Activated CD4-positive, CD25-positive, alpha-beta regulatory T cell treated with anti-CD3 and anti-CD28 coated beads, Interleukin-2, amount 50 U/mL, for 16 hours (primary cell): ENCODE data around the gene P4HA1.
"Not testable (repeated sequence)": the region's sequence is repeated elsewhere in the genome, so short reads cannot be mapped to it uniquely, and the experiment has no call there.

Source experiments
- DNase-seq: peaks from one replicate; pipeline ENCODE4 v3.0.0-alpha.2; 2020; ENCODE audit warnings: low read depth, low spot score

Gene P4HA1

DNA sequence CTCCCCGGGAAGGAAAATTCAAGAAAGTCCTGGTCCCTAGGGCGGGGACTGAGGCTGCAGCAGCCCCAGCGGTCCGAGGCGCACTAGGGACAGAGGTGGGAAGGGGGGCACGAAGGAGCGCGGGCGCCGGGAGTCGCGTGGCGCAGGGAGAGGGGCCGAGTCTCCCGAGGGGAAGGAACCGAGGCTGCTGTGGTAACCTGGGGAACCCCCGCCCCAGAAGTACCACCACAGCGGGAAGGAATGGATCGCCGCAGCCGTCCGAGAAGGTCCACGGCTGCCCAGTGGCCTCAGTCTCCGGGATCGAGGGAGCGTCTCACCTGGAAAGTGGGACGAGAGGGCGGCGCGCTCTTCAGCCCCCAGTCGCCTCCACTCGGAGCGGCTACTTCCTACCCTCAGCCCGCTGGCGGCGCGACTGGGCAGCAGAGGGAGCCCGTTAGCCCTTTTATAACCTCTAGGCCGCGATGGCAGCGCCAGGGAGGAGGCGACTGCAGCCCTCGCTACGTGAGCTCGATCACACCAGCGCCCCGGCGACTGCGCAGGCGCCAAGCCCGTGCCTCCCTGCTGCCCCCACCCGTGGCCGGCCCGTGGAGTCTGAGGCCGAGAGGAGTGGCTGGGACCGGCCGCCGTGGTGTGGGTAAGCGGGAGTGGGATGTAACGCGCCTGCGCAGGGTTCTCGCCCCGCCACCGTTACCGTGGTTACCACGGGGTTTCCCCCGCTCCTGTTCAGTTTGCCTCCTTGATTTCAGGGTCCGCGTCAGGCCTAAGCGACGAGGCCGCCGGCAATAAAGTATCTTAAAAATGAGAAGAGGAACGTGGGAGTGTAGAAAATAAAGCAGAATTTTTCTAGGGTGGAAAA is at the start of gene P4HA1:
Gene P4HA1 (minus strand): TSS at position 418 of the 856 bp plus-strand sequence. CDS start 21,983 bp downstream, outside the sequence.
- DNase-seq: peak; percentile 92

DNA sequence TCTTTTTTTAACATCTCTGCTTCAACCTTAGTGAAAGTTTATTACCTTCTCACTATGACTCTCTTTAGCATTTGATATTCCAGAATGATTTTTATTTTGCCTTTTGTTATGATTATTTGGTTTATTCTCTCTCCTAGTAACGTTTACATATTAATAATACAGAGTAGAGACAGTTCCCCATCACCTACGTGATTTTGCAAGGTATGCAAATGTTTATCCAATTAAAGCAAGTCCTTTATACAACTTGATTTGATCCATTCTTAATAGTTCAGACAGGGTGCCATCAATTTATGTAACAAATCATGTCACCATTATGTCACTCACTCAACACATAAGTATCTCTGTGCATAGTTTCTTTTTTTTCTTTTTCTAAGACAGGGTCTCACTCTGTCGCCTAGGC is 44.9 kb upstream of the P4HA1 start:
- no peak for DNase-seq

DNA sequence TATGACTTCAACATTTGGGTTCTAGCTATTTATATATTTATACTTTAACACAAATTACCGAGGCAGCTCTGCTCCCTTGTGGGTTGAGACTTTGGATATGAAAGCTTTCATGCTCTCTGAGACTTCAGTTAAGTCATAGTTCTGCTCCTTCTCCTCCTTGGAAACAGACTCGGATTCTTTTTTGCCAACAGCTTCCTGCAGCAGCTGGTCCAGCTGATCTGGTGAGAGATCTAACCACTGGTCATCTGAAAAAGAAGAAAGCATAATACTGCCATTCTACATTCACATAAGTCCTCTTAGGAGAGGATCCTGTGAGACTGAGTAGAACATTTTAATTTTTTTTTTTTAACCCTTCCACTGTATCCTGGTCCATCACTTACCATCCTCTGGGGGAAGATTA is 42.6 kb upstream of the P4HA1 start:
- no peak for DNase-seq

DNA sequence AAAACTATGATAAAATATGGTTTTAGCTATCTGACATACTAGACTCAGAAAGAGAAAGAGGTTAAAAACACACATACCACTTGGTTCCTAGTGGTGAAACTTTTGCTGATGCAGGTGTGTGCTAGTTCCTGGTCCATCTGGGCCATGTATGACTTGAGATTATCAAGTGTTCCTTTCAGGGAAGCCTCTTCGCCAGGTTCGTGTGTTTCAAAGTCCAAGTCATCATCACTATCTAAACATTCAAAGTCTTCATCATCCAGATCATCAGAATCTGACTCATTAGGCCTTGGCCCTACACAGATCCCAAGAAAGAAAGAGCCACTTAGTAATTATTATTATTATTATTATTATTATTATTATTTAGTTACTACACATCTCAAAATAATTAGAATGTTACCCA is 40.0 kb upstream of the P4HA1 start:
- DNase-seq: no peak

DNA sequence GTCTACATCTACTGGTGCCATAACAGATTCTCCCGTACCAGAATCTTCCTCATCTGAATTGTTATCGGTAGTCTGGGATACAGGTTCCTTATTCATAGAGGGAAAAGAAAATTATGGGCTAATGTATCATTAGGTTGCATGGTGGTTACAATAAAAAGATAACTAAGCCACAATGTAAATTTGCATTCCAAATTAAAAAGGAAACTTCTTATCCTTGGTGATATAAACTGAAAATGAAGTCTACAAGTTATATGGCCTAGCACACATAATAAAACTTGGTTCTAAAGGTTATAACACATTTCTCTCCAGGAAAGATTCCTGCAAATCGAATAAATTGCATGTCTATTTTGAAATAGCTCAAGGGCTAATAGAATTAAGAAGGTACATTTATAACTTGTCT is 38.1 kb upstream of the P4HA1 start:
- no peak for DNase-seq

DNA sequence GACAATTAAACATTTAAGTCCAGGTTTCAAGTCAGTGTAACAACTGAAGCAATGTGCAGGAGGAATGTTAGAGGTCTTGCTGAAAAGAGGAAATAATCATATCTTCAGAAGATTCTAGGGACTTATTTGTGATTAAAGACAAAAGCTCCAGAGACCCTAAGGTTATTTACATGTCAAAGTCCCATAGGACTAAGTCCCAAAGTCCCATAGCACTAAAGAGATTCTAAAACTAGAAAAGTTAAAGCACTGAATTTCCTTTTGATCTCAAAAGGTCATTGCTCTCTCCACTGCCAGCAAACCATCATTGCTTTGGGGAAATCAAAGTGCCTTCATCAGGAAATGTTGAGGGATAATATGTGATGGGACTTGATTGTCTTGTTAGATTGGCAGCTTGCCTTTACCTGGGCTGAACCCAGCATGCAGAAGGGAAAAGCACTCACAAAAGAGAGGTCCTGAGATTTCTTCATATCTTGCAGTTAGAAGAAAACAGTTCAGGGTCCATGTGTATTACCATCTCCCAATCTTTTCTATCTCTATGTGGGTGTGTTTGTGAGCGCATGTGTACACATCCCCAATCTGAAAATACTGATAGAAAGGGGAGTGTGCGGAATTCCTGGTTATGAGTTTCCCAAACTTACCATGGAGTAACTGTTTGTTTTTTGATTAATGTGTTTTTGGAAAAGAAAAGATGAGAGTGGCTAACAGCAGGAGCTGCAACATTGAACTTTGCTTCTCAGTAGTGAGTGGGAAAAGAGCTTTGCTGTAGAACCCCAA is 35.4 kb upstream of the P4HA1 start:
- DNase-seq: no peak

DNA sequence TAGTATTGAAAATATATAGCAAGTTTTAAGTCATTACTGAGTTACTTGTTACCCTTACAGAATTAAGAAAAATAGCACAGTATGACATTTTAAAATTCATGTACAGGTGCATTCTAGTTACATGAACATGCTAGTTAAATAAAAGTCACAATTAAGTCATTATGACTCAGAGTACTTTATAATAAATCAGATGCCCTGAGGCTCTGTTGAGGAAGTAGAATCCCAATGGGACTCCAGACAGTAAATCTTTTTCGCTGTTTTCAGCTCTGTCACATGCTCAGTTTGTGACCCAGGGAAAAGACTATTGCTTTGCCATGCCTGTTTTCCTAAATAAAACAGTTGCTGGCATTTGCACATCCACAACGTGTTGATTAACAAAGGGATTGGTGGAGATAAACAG is 34.6 kb upstream of the P4HA1 start:
- no peak for DNase-seq

DNA sequence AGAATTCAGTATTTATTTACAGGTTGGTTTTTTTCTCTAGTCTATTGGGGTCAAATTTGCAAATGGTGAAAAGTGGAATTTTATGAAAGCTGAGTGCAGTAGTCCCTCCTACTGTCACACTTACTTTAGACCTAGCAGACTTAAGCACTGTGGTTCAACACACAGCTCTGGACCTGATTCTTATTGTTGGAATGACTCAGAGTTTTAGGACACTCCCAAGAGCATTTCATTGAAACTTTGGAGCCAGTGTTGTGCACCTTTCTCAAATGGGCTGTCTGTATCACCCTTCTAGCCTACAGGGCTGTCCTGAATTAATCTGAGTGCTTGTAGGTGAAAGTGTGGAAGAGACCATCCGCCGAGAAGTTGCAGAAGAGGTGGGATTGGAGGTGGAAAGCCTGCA is 29.7 kb upstream of the P4HA1 start:
- DNase-seq: no peak

DNA sequence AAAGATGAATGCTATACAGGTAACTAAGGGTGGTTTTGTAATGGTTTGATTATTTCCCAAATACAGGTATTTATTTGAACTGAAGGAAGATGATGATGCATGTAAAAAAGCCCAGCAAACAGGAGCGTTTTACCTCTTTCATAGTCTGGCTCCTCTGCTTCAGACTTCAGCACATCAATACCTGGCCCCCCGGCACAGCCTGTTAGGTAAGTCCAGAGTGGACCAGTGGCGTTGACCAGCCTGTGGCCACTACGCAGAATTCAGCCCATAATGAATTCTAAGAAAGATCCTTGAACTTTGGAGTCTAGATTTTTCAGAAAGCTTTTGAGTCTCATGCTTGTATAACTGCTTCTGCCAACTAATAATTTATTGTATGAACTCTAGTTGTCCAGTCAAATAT is 23.3 kb upstream of the P4HA1 start:
- DNase-seq: no peak

DNA sequence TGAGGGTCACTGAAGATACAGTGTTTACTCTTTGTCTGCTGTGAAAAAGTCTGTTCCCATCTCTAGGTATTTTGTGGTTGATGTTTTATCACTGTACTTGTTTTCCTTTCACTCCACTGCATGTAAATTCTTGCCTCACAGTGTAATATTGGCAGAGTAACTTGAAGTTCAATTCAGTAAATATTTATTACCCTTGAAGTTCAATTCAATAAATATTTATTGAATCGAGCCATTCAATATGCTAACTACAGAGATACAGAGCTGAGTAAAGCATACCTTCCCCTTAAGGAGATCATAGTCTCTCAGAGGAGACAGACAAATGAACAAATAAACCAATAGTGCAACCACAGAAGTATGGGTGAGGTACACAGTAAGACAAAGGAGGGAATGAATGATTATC is 22.8 kb upstream of the P4HA1 start:
- DNase-seq: no peak

DNA sequence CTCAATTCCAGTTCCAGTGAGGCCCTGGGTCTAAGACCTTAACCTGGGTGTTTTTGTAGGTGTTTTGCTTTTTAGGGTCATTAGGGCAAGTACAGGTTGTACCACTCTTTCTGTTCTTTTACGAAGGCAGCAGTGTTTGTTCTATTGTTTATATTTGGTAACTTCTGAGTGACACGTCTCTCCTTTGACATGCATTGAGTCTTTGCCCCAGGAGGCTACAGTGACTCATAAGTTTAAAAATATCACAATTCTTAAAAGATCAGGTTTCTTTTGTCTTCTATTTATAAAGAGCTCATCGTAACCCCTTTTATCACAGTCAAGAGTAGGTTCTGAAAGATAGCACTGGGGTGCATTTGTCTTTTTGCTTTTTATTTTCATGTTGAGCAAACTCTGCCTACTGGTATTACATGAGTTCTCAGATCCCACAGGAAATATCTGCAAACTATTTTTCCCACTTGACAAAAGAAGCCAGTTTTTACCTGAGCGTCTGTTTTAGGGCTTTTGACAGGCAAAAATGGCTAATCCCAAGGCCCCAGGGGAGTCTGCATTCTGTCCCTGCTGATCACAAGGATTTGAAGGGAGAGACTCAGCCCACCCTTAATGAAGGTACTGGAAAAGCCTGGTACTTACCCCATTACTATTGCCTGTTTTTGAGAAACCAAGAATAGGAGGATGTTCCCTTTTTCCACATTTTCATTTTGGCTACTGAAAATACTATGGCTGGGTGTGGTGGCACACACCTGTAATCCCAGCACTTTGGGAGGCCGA is 21.5 kb upstream of the P4HA1 start:
- DNase-seq: no peak

DNA sequence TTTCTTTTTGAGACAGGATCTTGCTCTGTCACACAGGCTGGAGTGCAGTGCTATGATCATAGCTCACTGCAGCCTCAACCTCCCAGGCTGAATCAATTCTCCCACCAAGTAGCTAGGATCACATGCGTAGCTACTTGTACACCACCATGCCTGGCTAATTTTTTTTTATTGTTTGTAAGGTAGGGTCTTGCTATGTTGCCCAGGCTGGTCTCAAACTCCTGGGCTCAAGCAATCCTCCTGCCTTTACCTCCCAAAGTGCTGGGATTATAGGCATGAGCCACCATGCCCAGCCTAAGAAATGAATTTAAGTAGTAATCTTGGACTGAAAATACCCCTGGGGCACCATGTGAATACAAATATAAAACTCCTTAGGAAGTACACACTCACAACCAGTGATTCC is 19.4 kb upstream of the P4HA1 start:
- DNase-seq: no peak

DNA sequence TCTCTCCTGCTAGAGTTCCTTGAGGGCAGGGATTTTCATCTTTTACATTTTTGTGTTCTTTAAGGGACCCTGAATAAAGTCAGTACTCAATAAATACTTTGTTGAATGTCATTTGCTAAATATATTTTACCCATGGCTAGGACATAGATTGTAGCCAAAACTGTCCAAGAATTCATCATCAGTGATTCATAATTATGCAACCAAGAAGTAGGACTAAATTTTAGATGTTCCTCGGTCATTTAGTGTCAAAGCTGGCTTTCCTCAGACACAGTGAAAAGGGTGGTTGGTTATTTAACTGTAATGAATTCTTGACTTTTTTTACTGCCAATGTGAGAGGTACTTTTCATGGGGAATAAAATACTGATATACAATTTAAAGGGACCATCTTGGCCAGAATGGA is 16.9 kb upstream of the P4HA1 start:
- no peak for DNase-seq

DNA sequence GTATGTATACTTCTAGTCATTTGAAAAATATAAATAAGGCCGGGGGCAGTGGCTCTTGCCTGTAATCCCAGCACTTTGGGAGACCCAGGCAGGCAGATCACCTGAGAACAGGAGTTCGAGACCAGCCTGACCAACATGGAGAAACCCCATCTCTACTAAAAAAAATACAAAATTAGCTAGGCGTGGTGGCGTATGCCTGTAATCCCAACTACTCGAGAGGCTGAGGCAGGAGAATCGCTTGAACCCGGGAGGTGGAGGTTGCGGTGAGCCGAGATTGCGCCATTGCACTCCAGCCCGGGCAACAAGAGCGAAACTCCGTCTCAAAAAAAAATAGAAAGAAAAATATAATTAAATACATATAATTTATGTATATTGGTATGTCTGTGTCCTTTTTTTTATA is 15.4 kb upstream of the P4HA1 start:
- not testable (repeated sequence) for DNase-seq

DNA sequence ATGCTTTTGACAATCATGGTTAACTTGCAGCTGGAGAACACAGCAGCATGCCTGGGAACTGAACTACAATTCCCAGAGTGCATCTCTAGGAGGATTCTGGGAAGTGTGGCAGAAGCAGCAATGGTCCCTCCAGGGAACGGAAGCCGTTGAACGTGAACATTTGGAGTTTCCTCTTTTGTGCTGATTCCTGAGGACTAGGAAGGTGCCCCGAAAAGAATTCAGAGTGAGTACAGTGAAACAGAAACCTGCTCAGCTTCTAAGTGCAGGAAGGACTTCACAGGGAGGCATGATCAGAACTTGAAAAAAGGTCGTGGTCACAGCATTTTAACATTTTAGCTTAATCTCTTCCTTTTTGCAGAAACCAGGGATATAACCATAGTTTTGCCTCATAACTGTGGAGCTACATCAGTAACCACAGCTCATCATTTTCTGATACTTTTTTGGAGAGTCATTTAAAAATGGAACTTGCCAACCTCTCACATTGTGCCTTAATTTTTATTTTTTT is 13.7 kb upstream of the P4HA1 start, which contains the start of gene NUDT13:
Gene NUDT13 (plus strand): TSS at position 111 of the 505 bp plus-strand sequence. CDS start 3,911 bp downstream, outside the sequence.
- peak; percentile 5 for DNase-seq

DNA sequence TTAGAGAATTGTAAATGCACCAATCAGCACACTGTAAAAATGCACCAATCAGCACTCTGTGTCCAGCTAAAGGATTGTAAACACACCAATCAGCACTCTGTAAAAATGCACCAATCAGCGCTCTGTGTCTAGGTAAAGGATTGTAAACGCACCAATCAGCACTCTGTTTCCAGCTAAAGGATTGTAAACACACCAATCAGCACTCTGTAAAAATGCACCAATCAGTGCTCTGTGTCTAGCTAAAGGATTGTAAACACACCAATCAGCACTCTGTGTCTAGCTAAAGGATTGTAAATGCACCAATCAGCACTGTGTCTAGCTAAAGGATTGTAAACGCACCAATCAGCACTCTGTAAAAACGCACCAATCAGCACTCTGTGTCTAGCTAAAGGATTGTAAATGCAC is 12.6 kb upstream of the P4HA1 start:
- DNase-seq: not testable (repeated sequence)

DNA sequence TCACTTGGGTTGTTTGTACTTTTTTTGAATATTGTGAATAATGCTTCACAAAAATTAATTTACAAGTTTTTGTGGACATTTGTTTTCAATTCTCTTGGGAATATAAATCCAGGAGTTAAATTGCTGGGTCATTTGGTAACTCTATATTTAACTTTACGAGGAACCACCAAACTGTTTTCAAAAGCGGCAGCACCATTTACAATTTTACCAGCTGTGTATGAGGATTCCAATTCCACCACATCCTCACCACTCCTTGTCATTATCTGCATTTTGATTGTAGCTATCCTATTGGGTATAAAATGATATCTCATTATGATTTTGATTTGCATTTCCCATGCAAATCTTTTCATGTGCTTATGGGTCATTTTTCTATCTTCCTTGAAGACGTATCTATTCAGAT is 9.6 kb upstream of the P4HA1 start:
- no peak for DNase-seq

DNA sequence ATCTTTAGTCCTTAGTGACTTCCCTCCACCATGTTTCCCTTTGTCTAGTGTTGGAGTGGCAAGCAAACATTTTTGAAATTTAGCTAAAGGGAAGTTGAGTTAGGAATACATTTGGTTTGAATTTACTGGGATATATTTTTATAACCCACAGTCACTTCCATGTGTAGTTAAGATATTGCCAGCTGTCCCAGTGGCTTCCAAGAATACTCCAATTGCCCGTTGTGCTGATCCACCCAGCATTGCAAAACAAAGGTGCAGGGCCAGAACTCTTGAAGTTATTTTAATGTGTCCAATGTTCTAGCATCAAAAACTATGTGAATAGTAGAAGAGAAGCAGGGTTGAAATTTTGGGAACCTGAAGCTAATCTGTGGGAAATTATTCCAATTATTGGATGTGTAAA is 2.5 kb upstream of the P4HA1 start:
- DNase-seq: no peak

DNA sequence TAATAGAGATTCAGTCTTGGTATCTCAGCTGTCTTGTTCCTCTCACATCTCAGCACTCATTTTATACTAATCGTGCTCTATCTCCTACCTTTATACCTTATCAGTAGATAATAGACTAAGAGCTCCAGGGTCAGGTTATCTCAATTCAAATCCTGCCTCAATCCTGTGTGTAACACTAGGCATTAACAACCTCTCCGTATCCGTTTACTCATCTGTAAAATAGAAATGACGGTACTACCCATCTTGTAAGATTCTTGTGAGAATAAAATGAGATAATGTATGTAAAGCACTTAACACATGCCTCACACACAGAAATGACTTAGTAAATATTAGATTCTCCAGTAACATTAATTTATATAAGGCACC is 622 bp upstream of the P4HA1 start:
- no peak for DNase-seq

DNA sequence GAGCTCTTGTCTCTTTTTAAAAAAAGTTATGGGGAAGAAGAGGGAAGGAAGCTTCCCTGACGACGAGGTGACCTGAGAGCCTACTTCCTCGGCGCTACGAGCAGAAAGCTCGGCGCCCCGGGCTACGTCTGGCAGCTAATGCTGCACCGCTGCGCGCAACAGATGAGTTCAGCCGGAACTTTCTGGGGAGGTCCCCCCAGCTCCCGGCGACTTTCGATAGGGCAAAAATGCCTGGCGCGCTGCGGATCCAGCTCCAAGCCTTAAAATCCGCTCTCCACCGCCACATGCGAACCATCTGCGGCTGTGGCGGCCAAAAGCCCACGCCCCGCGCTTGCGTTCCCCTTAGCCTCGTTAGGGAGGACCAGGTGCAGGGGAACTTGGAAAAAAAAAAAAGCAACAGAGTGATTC is 621 bp downstream of the P4HA1 start:
- peak; percentile 40 for DNase-seq

DNA sequence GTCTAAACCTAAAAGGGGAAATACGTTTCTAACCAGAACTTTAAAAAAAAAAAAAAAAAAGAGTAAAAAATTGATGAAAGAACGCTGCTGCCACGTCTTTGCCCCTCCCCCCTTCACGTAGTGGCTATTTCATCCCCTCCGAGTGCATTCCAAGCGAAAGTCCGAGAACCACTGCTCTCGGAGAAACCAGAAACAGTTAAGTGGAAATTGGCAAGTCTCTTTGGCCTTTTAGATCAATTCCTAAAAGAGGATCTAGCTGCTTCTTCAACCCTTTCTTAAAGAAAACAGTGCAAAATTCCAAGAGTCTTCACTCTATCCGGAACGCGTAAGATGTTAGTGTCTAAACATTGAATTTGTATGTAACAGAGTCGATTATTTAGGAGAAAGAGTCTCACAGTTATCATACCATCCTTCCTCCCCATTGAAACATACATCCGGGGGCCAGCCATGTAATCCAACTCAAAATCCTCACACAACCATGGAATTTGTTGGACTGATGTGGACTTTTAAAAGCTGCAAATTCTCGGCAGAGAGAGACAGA is 1.1 kb downstream of the P4HA1 start:
- DNase-seq: peak; percentile 8
